Neural cell (in vitro differentiated cells): ENCODE data around the gene SH3D19.

ENCODE experiments used
- CTCF ChIP-seq: fragments of 450-650 bp; IDR thresholded peaks from 2 replicates; pipeline ENCODE4 v1.5.1; 2014; ENCODE audit warnings: antibody characterized with exemption, mild to moderate bottlenecking, moderate library complexity; ENCODE audit not compliant: poor library complexity, severe bottlenecking
- EP300 ChIP-seq: fragments of 450-650 bp; conservative IDR thresholded peaks from 2 replicates; pipeline ENCODE4 v1.6.1; 2014; ENCODE audit warnings: antibody characterized with exemption, mild to moderate bottlenecking, moderate library complexity; ENCODE audit not compliant: poor library complexity, severe bottlenecking
- EZH2 ChIP-seq: fragments of 200-600, 300-800 bp; shearing (Covaris generic), sonication (generic); IDR thresholded peaks from 2 replicates; pipeline ENCODE4 v1.6.1; 2014; ENCODE audit warnings: antibody characterized with exemption, low read length, borderline replicate concordance, mild to moderate bottlenecking; ENCODE audit not compliant: insufficient read depth, poor library complexity, severe bottlenecking
- MXI1 ChIP-seq: fragments of 450-650 bp; conservative IDR thresholded peaks from 2 replicates; pipeline ENCODE4 v1.6.1; 2014; ENCODE audit warnings: antibody characterized with exemption, mild to moderate bottlenecking; ENCODE audit not compliant: poor library complexity, severe bottlenecking
- RAD21 ChIP-seq: fragments of 450-650 bp; conservative IDR thresholded peaks from 2 replicates; pipeline ENCODE4 v1.6.1; 2014; ENCODE audit warnings: antibody characterized with exemption, mild to moderate bottlenecking, moderate library complexity
- TAF1 ChIP-seq: IDR thresholded peaks from 2 replicates; pipeline ENCODE4 v1.6.1; 2012; ENCODE audit warnings: low read depth

- TF ChIP-seq CTCF (no peak), TAF1 (no peak), EZH2 (no peak), EP300 (no peak), RAD21 (no peak), MXI1 (no peak)
Measured at GRCh38 chr4:151198748-151199147, 126.7 kb downstream of the SH3D19 start.
